Hepatocyte (in vitro differentiated cells): Measurements from ENCODE around the gene CFAP58.

ENCODE experiments used
- CTCF ChIP-seq: fragments of 200-600 bp; sonication (generic); IDR thresholded peaks from 2 replicates; pipeline ENCODE4 v1.5.1; 2016; ENCODE audit warnings: antibody characterized with exemption, mild to moderate bottlenecking; ENCODE audit not compliant: poor library complexity
- EZH2 ChIP-seq: fragments of 200-600 bp; sonication (generic); IDR thresholded peaks from 2 replicates; pipeline ENCODE4 v1.6.1; 2016; ENCODE audit warnings: antibody characterized with exemption, mild to moderate bottlenecking, borderline replicate concordance
- EZH2phosphoT487 ChIP-seq: fragments of 200-600 bp; sonication (generic); IDR thresholded peaks from one replicate; pipeline ENCODE4 v1.6.1; 2018; ENCODE audit warnings: antibody characterized with exemption, mild to moderate bottlenecking, low read depth, moderate library complexity; ENCODE audit not compliant: unreplicated experiment, severe bottlenecking

DNA sequence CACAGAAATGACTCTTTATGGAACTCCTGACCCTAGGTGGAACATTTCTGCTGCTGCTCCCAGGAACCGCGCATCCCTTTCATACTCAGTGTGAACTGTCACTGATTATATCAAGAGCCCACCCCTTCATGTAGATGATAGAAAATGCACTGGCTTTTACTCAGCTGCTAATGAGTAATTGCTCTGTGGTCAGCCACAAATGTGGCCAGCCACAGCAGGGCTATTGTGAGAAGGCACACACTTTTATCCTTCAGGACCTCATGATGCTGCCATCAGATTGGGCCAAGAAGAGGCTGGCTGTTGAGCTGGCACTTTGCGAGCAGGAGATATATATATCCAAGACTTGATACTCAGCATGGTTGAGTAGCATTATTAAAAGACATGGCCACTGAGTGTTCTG is 124.7 kb downstream of the CFAP58 start:
- TF ChIP-seq EZH2phosphoT487 = no peak
- no peak for TF ChIP-seq EZH2
- no peak for TF ChIP-seq CTCF
